Fibroblast of skin of scalp (primary cell): ENCODE data around the gene FBXL17.
A peak's percentile ranks its signal among the peaks of the same experiment; 100 is the strongest.

Experiments
- DNase-seq: peaks from one replicate; pipeline ENCODE4 v3.0.0-alpha.2; 2013

Gene FBXL17

DNA sequence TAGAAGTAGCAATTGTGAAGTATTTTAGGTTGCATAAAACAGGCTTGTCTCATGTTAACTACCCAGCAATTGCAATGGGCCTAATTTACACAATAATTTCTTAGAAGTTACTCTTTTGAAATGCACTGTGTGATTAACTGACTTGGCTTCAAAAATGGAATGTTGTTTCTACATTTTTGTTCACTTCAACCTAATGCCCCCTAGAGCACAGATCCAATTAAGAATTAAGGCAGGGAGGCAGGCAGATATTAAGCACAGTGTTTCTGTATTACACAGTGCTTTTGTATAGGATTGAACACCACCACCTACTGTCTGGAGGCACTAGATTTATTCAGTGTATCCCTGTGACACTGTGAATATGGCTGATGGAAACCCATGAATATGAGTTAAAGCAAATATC, 302.1 kb downstream of the FBXL17 start:
- peak; percentile 18 for DNase-seq

DNA sequence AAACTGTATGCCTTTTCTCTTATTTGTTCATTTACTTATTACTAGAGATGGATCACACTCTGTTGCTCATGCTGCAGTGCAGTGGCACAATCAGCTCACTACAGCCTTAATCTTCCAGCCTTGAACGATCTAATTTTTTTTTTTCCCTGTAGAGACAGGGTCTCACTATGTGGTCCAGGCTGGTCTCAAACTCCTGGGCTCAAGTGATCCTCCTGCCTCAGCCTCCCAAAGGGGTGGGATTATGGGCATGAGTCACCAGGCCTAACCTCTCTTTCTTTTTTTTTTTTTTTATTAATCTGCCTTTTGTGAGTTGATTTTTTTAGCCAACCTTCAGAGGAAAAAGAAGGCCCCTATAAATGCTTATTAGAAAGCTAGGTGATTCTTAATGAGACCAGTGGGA, 303.0 kb downstream of the FBXL17 start:
- DNase-seq: no peak

DNA sequence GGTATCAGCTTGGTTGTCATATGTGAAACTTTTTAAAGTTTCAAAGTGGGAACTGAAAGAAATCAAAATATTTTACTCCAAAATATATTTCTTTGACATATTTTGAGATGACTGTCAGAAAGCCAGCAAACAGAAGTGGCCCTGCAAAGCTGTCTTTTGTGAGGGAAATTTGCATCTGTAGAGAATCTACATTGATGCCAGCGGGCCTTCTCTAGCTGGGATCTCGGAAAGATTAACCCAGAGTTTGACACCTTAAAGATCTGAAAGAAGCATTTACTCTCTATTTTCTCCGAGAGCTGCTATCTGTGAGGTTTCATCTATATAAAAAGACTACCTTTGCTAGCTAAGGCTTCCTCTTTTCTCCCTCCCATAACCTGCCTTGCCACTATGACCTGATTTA, 303.6 kb downstream of the FBXL17 start:
- DNase-seq: no peak

DNA sequence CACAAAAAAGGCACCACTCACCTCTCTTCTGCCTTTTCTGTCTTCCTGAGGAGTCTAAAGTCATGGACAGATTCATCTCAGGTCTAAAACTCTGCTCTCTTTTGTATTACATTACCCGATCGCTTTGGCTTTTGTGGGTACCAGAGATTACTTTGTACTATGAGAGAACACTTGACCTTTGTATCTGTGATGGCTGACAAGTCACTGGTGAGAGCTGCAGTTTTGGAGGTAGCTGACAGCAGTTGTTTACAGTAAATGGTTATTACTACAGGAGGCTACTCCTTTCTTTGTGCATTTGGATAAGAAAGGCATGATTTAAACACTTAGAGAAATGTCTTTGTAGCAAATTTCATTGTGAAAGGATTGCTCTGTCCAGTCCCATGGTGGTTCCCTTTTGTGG, 307.3 kb downstream of the FBXL17 start:
- DNase-seq: no peak

DNA sequence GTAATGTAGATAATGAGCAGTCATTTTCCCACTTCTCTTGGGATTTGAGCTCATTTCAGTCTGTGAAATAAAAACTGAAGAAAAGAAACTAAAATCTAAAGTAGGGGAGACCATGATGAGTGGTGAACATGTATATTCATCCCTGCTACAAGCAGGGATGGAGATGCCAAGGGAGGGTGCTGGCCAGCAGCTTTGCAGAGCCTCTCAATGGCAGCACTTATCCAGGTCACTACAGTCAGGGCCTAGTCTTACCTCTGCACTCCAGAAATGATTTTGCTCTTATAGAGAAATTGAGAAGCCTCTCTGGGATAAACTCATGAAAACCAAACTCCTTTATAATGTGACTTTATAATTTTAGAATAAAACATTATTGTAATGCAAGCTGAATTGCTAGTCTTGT, 317.6 kb downstream of the FBXL17 start:
- no peak for DNase-seq

DNA sequence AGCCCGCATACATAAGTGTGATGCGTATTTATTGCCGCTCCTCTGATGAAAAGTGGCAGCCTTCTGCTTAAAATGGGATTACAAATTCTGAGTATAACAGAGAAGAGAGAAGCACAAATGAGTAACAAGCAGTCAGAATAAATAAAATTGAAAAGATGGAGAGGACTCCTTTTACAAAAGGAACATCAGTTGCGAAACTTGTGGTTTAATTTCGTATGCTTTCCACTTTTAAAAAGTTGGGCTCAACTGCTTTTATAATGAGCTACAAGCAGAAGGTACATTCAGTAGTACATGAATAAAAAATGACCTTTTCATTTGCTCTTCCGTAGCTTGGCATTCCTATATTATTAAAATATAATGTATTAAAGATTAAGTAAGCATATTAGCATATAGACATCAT, 320.0 kb downstream of the FBXL17 start:
- peak; percentile 2 for DNase-seq

DNA sequence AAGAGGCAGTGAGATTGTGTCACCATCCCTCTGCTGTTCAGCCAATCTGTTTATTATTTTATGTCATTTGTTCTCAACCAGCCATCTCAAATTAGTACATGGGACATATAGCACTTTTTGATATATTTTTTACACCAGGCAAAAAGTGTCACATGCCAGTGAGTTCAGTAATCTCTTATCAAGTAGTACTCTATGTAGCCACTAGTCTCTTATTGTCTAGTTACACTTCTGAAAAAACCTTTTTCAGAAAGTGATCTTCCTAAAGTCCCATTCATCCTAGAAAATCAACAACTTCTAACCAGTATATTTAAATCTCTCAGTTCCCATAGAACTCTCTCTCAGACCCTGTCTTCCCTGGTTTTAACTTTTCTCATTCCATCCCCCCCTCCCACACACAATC, 321.6 kb downstream of the FBXL17 start:
- no peak for DNase-seq

DNA sequence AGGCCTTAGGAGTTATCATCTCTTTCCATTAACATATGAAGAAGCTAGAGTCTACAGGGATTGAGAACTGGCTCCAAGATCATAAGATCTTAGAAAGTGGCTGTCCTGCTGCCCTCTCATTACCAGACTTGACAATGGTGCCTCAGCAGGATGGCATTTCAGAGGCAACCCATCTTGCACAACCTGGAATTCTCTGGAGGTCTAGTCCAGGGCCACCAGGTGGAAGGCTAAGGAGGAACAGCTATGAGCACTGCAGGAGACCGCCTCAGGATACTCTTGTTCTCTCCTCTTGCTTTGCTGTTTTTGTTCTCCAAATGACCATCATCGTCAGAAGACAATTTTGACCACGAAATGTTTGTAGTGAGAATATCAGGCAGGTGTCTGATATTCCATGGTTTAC, 322.6 kb downstream of the FBXL17 start:
- no peak for DNase-seq

DNA sequence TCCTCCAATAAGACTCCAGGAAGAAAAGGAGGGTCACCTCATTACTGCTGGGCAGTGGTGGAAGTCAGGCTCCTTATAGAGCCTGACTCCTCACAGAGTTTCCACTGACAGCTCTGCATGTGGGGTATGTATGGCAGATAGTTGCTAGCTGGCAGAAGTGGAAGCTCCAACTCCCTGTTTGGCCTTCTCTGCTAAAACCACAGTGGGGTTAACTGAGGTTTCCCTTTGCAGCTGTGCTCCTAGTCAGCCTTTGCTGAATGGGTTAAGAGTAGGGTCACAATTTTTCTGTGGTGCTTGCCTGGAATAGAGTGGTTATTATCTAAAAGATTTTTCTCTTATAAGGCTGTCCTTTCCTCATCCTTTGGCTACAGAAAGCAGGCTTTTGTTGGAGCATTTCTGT, 327.5 kb downstream of the FBXL17 start:
- DNase-seq: no peak

DNA sequence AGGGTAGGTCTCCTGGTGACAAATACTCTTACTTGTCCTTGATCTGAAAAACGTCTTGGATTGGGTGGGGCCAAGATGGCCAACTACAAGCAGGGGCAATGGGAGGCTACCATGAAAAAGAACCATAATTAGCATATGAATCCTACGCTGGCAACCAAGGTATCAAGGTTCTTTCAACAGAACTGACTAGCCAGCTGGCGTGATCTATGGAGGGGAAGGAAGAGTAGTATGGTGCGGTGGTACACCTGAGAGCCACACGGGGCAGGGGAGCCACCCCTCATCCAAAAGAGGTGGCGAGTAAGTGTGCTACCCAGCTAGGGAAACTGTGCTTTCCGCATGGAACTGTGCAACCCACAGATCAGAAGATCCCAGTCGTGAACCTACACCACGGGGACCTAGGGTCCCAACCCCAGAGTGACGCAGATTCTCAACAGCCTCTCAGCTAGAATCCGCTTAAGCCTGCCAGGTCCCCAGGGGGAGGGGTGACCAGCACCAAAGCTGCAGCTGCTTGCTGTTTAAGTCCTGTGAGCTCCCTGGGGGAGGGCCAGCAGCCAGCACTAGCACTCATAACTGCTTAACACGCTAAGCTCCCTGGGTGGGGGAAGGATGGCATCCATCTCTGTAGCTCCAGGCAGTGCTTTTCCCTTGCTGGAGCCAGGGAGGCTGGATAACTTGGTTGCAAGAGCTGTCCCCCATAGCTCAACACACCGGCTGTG, 334.8 kb downstream of the FBXL17 start:
- no peak for DNase-seq

DNA sequence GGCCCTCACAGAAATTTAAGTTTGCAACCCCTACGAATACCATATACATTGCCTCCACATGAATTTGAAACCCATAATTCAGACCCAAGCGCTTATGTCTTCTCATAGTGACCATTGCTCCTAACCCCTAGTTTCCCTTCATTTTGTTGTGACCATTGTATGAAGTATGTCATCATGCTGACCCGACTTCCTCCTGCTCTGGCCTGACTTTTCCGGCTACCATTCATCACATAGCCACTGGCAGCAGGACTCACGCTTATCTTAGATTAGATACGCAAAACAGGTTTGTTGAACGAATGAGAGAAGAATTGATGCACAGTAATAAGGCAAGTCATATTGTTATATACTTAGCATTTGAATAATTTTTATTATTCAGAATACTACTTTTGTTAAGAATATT, 345.4 kb downstream of the FBXL17 start:
- DNase-seq: no peak

DNA sequence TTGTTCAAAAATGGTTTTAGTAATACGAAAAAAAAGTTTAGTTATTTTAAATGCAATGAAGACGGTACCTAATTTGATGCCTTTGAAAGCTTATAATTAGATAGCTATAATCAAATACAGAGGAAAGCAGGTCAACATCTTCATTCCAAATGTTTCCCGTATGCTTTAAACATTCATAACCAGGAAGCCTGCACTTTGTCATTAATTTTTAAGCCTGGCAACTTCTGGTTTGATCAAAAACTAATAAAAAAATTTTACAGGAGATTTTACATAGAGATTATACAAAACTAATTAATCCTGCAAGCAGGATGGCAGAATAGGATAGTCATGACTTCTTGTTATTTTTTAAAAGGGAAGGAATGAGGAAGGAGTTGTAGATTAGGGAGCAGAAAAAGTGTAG, 353.0 kb downstream of the FBXL17 start:
- no peak for DNase-seq

DNA sequence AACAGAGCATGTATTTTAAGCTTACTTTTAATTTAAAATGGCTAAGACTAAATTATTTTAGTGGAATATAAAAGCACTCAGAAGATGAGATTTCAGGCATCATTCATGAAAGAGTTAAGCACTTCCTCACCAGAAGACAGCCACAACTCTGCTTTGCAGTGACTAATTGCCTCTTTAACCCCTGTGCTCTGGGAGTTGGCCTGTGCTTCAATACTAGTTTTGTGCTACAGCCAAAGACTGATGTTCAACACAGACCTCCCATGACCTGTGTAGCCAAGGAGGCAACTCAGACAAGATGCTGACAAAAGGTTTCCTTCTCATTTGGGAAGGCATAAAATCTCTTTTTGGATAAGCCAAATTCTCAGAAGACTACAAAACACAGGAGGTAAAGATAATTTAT, 353.5 kb downstream of the FBXL17 start:
- peak; percentile 13 for DNase-seq

DNA sequence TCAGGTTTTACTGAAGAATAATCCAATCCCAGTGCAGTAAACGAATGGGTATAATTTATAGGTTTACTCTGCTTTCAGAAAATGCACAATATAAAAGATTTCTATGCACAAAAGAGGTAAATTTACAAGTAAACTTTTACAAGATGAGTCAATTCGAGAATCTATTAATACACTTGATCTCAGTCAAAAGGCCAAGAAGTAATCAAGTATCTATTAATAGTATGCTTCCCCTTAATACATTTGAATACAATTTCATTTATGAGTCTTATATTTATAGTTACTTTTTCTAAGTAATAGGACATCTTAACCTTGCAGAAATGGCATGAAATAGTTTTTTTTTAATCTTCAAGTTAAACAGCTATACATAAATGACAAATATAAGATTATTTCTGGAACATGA, 355.9 kb downstream of the FBXL17 start:
- DNase-seq: no peak

DNA sequence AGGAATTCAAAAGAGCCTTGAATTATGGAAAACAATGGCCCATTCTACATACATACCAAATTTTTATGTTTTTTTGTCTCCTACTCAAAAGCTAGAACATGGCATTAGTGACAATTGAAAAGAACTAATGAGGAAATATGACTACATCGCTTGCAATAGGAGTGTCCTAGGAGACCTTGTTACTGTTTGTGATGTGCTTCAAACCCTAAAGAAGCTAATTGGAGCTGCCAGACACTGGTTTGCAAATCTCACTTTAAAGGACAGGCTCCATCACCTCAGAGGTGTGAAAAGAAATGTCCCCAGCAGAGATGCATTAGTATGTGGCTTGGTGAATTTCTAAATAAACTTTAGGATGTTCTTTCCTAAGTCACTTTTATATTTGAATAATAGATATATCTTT, 356.9 kb downstream of the FBXL17 start:
- no peak for DNase-seq

DNA sequence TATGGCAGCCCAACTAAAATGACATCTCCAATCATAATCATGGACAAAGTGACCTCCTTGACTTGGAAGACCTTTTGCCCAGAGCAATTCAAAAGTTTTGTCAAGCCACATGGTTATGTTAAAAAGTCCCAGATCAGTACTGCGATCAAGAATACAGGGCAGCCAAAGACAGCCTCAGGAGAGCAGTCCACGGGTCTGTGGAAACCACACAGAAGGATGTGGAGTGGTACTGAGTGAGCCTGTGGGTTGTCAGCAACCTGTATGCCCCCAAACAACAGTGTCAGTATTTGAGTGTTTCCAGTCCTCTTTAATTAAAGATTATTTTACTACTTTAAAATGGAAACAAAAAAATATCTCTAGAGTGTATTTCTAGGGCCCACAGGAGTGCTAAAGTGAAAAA, 365.8 kb downstream of the FBXL17 start:
- DNase-seq: no peak

DNA sequence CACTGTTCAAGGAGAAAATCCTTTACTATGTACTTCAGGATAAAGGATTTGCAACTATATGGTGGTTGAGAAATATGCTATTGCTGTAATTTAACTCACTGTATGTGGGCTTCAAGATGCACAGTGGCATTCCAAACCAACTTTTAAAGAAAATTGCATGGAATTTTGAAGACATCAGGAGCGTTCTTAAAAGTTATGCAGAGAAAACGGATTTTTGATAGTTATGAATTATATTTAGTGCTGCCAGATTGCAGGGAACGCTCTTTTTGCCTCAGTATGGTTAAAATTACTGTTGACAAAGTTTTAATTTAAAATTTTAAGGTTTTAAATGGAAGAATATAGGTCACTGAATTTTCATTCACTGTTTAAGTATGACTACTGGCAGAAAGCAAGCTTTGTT, 375.1 kb downstream of the FBXL17 start:
- no peak for DNase-seq

DNA sequence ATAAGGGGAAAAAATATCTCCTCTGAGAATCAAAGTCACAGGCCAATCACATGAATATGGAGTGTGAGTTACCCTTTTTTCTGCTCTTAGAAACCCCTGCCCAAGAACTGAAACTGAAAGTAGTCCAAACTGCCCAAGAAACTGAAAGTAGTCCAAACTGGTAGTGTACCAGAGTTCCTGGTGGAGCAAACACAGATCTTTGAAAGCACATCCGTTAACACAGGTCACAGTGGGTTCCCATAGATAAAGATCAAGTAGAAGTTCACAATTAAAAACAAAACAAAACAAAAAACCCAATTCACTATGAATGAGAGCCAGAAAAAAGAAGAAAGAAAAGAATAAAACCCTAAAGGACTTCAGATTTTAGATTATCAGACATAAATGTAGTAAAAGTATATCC, 378.7 kb downstream of the FBXL17 start:
- peak; percentile 34 for DNase-seq

DNA sequence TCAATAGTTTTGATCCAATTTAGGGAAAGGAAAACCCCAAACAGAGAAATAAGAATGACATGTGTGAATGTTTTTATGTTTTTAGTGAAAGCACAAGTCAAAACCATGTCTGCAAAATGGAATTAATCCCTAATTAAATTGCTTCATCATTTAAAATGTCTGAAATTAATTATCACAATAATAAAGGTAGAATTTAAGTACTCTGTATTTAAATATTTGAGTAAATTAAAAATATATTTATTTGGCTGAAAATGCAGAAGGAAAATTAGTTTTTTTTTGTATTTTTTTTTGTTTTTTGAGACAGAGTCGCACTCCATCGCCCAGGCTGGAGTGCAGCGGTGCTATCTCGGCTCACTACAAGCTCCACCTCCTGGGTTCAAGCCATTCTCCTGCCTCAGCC, 380.7 kb downstream of the FBXL17 start:
- no peak for DNase-seq

DNA sequence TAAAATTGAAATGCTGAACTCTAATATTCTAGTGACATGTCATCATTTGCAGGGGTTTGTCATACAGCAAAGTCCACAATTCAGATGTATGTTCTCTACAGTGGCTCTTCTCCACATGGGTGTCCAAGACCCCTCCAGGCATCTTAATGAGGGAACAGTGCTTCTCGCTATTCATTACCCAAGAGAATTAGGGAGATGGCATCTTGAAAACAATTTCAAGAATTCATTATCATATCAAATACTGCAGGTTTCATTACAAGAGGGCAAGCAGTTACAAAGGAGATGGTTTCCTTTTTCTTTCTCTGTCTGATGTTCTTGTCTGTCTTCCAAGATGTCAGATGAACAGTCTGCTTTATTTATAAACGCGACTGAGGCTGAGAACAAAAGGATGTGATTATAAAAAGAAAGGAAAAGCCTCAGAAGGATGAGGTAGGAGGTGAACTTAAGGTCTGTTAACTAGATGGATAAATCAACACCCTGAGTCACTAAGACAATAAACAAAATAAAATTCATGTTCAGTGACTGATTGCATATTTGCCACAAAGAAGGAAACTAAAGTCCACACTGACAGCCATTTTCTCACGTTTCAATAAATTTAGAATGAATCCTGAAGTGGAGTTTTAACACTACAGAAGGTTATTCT, 384.4 kb downstream of the FBXL17 start:
- peak; percentile 27 for DNase-seq

DNA sequence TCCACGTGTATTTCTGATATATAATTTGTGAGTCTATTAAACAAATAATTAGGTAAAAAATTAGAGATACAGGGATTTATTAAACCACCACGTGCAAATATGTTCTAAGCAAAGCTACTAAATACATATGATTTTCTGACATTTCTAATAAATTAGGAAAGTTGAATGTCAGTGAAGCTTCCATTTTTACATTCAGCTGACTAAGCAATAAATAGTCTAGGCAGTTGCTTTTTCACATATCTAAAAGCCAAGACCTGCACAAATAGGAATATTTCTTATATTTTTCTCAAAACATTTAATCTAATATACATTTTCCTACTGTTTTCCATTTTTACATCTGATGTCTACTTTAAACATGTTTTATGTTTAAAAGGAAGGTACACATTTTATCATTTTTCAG, 388.6 kb downstream of the FBXL17 start:
- no peak for DNase-seq

DNA sequence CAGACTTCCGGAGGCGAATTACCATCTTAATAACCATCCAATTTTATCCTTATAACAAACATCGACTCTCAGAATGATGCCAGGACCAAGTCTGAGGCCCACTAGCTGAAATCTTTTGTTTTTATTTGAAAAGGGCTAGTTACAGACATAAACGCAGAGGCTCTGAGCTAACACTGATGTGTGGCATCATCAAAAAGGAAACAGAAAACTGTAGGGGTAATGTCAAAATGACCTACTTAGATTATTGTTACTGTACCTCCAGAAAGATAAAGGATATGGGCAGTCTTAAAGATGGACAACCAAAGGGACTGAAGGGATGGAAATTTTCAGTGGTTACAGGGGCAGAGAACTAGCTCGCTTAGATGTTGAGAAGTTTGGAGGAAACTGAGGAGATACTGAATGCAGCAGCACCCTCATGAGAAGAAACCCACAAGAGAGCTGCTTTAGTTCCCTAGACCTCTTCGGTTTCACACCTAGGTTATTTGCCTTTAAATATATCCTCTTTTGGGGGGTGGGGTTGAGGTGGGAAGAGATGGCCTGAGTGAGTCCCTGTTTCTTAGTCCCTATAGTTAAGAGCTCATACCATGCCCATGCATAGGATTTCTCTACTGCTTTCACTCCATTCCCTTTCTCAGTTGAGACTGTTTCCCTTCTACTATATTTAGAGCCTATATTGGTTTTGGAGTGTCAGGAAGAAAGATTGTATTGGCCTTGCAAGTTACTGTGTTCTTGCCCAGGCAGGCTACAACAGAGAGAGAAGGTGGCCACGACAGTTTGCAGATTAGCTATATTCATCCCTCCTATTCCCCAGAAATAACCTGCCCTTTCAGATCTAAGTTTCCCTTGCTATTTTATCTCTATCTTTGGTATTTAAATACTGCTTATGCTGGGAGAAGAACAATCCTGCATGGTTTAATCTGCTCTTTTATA, 390.8 kb downstream of the FBXL17 start:
- DNase-seq: no peak

DNA sequence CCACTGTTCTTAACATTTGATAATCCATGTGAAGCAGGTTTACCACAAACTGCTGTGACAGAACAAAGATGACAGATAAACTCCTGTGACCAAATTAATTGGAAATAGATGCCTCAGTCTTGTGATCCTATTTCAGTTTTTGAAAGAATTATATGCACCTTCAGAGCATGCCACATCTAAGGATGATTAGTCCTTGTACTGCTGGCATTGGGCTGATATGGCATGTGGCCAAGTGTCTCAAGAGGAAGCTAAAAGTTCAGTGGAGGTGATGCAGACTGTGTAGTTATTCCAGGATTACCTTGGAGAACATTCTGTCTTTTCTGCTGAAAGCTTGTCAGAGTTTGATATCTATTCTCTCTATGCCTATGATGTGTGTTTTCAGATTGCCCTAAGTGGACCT, 396.8 kb downstream of the FBXL17 start:
- DNase-seq: no peak
